A549 (cell line): Measurements from ENCODE around the gene FBN2.

Source experiments
- BHLHE40 ChIP-seq: IDR thresholded peaks from 2 replicates; pipeline ENCODE4 v1.6.1; 2012; ENCODE audit warnings: low read depth, low read length, inconsistent platforms
- CBX8 ChIP-seq: fragments of 200-600 bp; sonication (generic); IDR thresholded peaks from 2 replicates; pipeline ENCODE4 v1.6.1; 2016
- EP300 ChIP-seq, 2 experiments: fragments of >200 bp; sonication (Bioruptor Twin); formaldehyde crosslinking; IDR thresholded peaks; 2 replicates in 1 of 2; 3 replicates in 1 of 2; pipeline ENCODE4 v1.6.1; 2016 to 2017
- MAX ChIP-seq: IDR thresholded peaks from 2 replicates; pipeline ENCODE4 v1.6.1; 2012
- POLR2A ChIP-seq: IDR thresholded peaks from 2 replicates; pipeline ENCODE4 v1.6.1; 2012; ENCODE audit warnings: mild to moderate bottlenecking, low read length
- RAD21 ChIP-seq, 2 experiments: fragments of >200 bp in 1 of 2; sonication (Bioruptor Twin) in 1 of 2; formaldehyde crosslinking in 1 of 2; IDR thresholded peaks in 1 of 2; conservative IDR thresholded peaks in 1 of 2; 2 replicates in 1 of 2; 3 replicates in 1 of 2; pipeline ENCODE4 v1.6.1; 2012 to 2018; ENCODE audit warnings: inconsistent platforms in 1 of 2
- RNF2 ChIP-seq: fragments of 200-600 bp; sonication (generic); IDR thresholded peaks from 2 replicates; pipeline ENCODE4 v1.6.1; 2016; ENCODE audit warnings: low read depth, mild to moderate bottlenecking, antibody characterized with exemption, moderate library complexity, borderline replicate concordance
- ZFP36 ChIP-seq: fragments of 450-650 bp; IDR thresholded peaks from 2 replicates; pipeline ENCODE4 v1.6.1; 2014; ENCODE audit warnings: borderline replicate concordance; ENCODE audit not compliant: partially characterized antibody
- ZSCAN20 ChIP-seq: fragments of 250-450 bp; sonication (Bioruptor Pico); IDR thresholded peaks from 2 replicates; pipeline ENCODE4 v1.8.0; 2022; ENCODE audit warnings: mild to moderate bottlenecking, moderate library complexity
- TF ChIP-seq, protein P1 (sequence below): IDR thresholded peaks from 2 replicates; pipeline ENCODE4 v1.6.1; 2012; ENCODE audit warnings: low read depth, borderline replicate concordance
- TF ChIP-seq, protein P2 (sequence below): fragments of >200 bp; sonication (Bioruptor Twin); formaldehyde crosslinking; IDR thresholded peaks from 3 replicates; pipeline ENCODE4 v1.5.1; 2016
- TF ChIP-seq, protein P3 (sequence below): fragments of 450-650 bp; IDR thresholded peaks from 2 replicates; pipeline ENCODE4 v1.6.1; 2014; ENCODE audit warnings: antibody characterized with exemption

DNA sequence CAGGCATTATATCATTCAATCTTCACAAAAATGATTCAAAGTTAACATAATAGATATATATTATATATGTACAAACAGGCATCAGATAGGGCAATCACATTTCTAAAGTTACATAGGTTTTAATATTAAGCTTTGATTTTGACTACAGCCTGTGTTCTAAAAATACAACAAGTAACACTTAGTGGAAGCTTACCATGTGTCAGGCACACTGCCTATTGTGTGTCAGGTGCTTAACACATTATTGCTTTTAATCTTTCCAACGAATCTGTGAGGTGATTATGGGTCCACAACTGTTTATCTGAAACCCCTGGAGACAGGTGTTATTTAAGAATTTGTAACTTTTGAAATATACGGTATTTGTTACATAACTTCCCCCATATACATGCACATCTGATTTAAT is 25.2 kb downstream of the FBN2 start:
- TF ChIP-seq, protein P1, sequence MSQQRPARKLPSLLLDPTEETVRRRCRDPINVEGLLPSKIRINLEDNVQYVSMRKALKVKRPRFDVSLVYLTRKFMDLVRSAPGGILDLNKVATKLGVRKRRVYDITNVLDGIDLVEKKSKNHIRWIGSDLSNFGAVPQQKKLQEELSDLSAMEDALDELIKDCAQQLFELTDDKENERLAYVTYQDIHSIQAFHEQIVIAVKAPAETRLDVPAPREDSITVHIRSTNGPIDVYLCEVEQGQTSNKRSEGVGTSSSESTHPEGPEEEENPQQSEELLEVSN = no peak
- no peak for TF ChIP-seq RAD21 (conservative IDR thresholded peaks at IDR 0.05 in 1 of 2, IDR thresholded peaks at IDR 0.05 in 1 of 2)
- TF ChIP-seq ZSCAN20 = no peak
- TF ChIP-seq, protein P2, sequence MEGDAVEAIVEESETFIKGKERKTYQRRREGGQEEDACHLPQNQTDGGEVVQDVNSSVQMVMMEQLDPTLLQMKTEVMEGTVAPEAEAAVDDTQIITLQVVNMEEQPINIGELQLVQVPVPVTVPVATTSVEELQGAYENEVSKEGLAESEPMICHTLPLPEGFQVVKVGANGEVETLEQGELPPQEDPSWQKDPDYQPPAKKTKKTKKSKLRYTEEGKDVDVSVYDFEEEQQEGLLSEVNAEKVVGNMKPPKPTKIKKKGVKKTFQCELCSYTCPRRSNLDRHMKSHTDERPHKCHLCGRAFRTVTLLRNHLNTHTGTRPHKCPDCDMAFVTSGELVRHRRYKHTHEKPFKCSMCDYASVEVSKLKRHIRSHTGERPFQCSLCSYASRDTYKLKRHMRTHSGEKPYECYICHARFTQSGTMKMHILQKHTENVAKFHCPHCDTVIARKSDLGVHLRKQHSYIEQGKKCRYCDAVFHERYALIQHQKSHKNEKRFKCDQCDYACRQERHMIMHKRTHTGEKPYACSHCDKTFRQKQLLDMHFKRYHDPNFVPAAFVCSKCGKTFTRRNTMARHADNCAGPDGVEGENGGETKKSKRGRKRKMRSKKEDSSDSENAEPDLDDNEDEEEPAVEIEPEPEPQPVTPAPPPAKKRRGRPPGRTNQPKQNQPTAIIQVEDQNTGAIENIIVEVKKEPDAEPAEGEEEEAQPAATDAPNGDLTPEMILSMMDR = no peak
- no peak for TF ChIP-seq EP300 (IDR thresholded peaks at IDR 0.05)
- TF ChIP-seq POLR2A = no peak
- TF ChIP-seq, protein P3, sequence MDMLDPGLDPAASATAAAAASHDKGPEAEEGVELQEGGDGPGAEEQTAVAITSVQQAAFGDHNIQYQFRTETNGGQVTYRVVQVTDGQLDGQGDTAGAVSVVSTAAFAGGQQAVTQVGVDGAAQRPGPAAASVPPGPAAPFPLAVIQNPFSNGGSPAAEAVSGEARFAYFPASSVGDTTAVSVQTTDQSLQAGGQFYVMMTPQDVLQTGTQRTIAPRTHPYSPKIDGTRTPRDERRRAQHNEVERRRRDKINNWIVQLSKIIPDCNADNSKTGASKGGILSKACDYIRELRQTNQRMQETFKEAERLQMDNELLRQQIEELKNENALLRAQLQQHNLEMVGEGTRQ = no peak
- no peak for TF ChIP-seq RNF2
- TF ChIP-seq ZFP36 = no peak
- no peak for TF ChIP-seq MAX
- TF ChIP-seq CBX8 = no peak
- no peak for TF ChIP-seq BHLHE40
